ENCODE measurements around the gene RNASE13. TPM values are rescaled to one million over a fixed set of nuclear protein-coding genes. Genes with fewer than 3 reads are reported as not detected.
"Not testable (repeated sequence)": the region's sequence is repeated elsewhere in the genome, so short reads cannot be mapped to it uniquely, and the experiment has no call there.

RNASE13 gene
- total RNA-seq, 1 experiment from 2014 or later = not detected

DNA sequence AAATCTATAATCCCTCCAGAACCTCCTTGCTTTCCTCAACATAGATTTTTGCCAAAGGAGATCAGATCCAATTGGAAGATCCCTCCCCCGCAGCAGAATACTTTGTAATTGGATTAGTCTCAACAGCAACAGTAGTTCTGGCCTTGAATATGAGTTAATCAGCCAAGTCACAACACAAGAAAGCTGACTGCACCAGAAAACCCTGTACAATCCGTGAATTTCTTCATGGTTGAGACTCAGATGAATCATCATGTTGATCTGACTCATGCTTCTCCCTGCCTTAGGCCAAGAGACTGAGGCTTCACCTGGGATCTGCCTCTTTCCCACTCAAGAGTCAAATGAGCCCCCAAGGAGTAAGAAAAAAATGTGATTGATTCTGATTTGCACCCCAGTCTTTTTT is 47.8 kb downstream of the RNASE13 start:
- H2BK120ac ChIP-seq (ENCODE audit: low read depth, low read length, poor library complexity, severe bottlenecking) = no peak overlapping the region
- no CpG with 5 or more reads among the region's 2 CpGs for WGBS (ENCODE audit: extremely low coverage, insufficient read length, low lambda C conversion rate)
- no peak overlapping the region for H4K91ac ChIP-seq (ENCODE audit: insufficient read length, low read depth, low read length)
- no peaks in the 10 kb centered on the region for H3K23me2 ChIP-seq (ENCODE audit: insufficient read length, low read depth, low read length, poor library complexity, severe bottlenecking)
- H2BK15ac ChIP-seq (ENCODE audit: low read depth, low read length) = no peak overlapping the region
- H4K20me1 ChIP-seq (ENCODE audit: control insufficient read depth, insufficient read depth, insufficient read length) = no peaks in the 10 kb centered on the region
- H3K23ac ChIP-seq (ENCODE audit: insufficient read length, low read depth, low read length) = no peak overlapping the region
- peaks cover 2 to 6% (median 5%) of the 10 kb centered on the region in 3 experiments; a peak in 6 of 7 replicates for H3K36me3 Mint-ChIP-seq (ENCODE audit: insufficient read depth in 1 of 3, low read depth in 3 of 3)
- no peak overlapping the region for H3K14ac ChIP-seq (ENCODE audit: insufficient read depth, low read length)
- H2BK12ac ChIP-seq (ENCODE audit: insufficient read length, low read depth, low read length) = no peak overlapping the region
- no peaks in the 10 kb centered on the region for H3K9me3 ChIP-seq (ENCODE audit: control insufficient read depth, low read depth, low read length)
- H3K18ac ChIP-seq (ENCODE audit: insufficient read length, low read depth, low read length) = no peak overlapping the region
- H3K4me1 ChIP-seq (ENCODE audit: insufficient read depth, low read length) = peaks cover 3% of the 10 kb centered on the region
- no peak overlapping the region for H3T11ph ChIP-seq (ENCODE audit: low read length)
- no peaks in the 10 kb centered on the region for H3K79me1 ChIP-seq (ENCODE audit: insufficient read depth, low read depth, low read length, poor library complexity, severe bottlenecking)
- no peak overlapping the region for H2AFZ ChIP-seq (ENCODE audit: low read length)
- no peak overlapping the region for H3K9ac ChIP-seq (ENCODE audit: extremely low read depth, insufficient read length, low read length)
- H2BK5ac ChIP-seq (ENCODE audit: insufficient read length, low read length) = no peak overlapping the region
- H3K27me3 ChIP-seq (ENCODE audit: insufficient read depth, low read length) = 0 out of 2 replicates have a peak, but pooled peaks cover 2% of the 10 kb centered on the region
- H3K9me3 Mint-ChIP-seq = no peaks in the 10 kb centered on the region
- H3K4me2 ChIP-seq (ENCODE audit: insufficient read depth, insufficient read length, low read length) = no peak overlapping the region
- H2BK20ac ChIP-seq (ENCODE audit: low read depth, low read length, poor library complexity, severe bottlenecking) = no peak overlapping the region
- no peaks in the 10 kb centered on the region; the same call in 1 of the 2 replicates for H3K79me2 ChIP-seq (ENCODE audit: insufficient read depth, low read length)
- H2AK5ac ChIP-seq (ENCODE audit: insufficient read length, low read length) = no peak overlapping the region
- TF ChIP-seq, protein P1, sequence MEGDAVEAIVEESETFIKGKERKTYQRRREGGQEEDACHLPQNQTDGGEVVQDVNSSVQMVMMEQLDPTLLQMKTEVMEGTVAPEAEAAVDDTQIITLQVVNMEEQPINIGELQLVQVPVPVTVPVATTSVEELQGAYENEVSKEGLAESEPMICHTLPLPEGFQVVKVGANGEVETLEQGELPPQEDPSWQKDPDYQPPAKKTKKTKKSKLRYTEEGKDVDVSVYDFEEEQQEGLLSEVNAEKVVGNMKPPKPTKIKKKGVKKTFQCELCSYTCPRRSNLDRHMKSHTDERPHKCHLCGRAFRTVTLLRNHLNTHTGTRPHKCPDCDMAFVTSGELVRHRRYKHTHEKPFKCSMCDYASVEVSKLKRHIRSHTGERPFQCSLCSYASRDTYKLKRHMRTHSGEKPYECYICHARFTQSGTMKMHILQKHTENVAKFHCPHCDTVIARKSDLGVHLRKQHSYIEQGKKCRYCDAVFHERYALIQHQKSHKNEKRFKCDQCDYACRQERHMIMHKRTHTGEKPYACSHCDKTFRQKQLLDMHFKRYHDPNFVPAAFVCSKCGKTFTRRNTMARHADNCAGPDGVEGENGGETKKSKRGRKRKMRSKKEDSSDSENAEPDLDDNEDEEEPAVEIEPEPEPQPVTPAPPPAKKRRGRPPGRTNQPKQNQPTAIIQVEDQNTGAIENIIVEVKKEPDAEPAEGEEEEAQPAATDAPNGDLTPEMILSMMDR (conservative IDR thresholded peaks at IDR 0.05) = no peak
- H4K8ac ChIP-seq (replicated peaks; ENCODE audit: insufficient read length, low read depth, low read length) = no peak overlapping the region
- no peak overlapping the region for H3K27ac Mint-ChIP-seq
- H3K4me3 Mint-ChIP-seq = no peak overlapping the region
- peaks cover 9 to 10% of the 10 kb centered on the region in 2 experiments for H3K4me1 Mint-ChIP-seq
- no peak for DNase-seq
- H3K4ac ChIP-seq (ENCODE audit: low read depth, low read length) = no peak overlapping the region
- H3K56ac ChIP-seq (ENCODE audit: insufficient read length, low read depth, low read length) = no peak overlapping the region
- no peak overlapping the region for H3K27ac ChIP-seq (ENCODE audit: insufficient read length, low read depth, low read length)
- H3K27me3 Mint-ChIP-seq (ENCODE audit: low read depth) = peaks cover 9% of the 10 kb centered on the region
- H4K5ac ChIP-seq (ENCODE audit: insufficient read length, low read depth, low read length) = no peak overlapping the region

DNA sequence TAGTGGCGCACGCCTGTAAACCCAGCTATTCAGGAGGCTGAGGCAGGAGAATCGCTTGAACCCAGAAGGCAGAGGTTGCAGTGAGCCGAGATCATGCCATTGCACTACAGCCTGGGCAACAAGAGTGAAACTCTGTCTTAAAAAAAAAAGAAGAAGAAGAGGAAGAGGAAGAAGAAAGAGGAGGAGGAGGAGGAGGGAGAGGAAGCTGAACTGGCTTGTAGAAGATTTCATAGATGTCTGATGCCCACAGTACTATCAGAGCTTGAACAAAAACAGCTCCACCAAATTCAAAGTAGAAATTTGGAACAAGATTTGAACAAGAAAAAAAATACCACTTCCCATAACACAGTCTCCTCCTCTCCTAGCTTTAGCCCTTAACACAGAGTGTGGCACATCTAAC is 49.0 kb downstream of the RNASE13 start:
- H3K4me2 ChIP-seq (ENCODE audit: insufficient read depth, insufficient read length, low read length); H2BK15ac ChIP-seq (ENCODE audit: low read depth, low read length); H2BK5ac ChIP-seq (ENCODE audit: insufficient read length, low read length); H3K27me3 ChIP-seq (ENCODE audit: insufficient read depth, low read length); H4K5ac ChIP-seq (ENCODE audit: insufficient read length, low read depth, low read length); H3K4me3 Mint-ChIP-seq; H2BK12ac ChIP-seq (ENCODE audit: insufficient read length, low read depth, low read length); H4K91ac ChIP-seq (ENCODE audit: insufficient read length, low read depth, low read length); H2BK120ac ChIP-seq (ENCODE audit: low read depth, low read length, poor library complexity, severe bottlenecking); H3K9me3 Mint-ChIP-seq; H3K18ac ChIP-seq (ENCODE audit: insufficient read length, low read depth, low read length); H4K8ac ChIP-seq (replicated peaks; ENCODE audit: insufficient read length, low read depth, low read length); H3K27ac Mint-ChIP-seq; H3K27ac ChIP-seq (ENCODE audit: insufficient read length, low read depth, low read length); H3K27me3 Mint-ChIP-seq (ENCODE audit: low read depth); H3K4me1 Mint-ChIP-seq; H2AFZ ChIP-seq (ENCODE audit: low read length); H3K4ac ChIP-seq (ENCODE audit: low read depth, low read length); H3K9me3 ChIP-seq (ENCODE audit: control insufficient read depth, low read depth, low read length); H4K20me1 ChIP-seq (ENCODE audit: control insufficient read depth, insufficient read depth, insufficient read length); H3K9ac ChIP-seq (ENCODE audit: extremely low read depth, insufficient read length, low read length); DNase-seq; H3T11ph ChIP-seq (ENCODE audit: low read length); H2AK5ac ChIP-seq (ENCODE audit: insufficient read length, low read length); H3K56ac ChIP-seq (ENCODE audit: insufficient read length, low read depth, low read length); H3K23ac ChIP-seq (ENCODE audit: insufficient read length, low read depth, low read length); H3K79me2 ChIP-seq (ENCODE audit: insufficient read depth, low read length); H3K79me1 ChIP-seq (ENCODE audit: insufficient read depth, low read depth, low read length, poor library complexity, severe bottlenecking); H2BK20ac ChIP-seq (ENCODE audit: low read depth, low read length, poor library complexity, severe bottlenecking); H3K23me2 ChIP-seq (ENCODE audit: insufficient read length, low read depth, low read length, poor library complexity, severe bottlenecking); H3K4me1 ChIP-seq (ENCODE audit: insufficient read depth, low read length); H3K36me3 Mint-ChIP-seq (ENCODE audit: insufficient read depth in 1 of 3, low read depth in 3 of 3); H3K14ac ChIP-seq (ENCODE audit: insufficient read depth, low read length): not testable (repeated sequence)
- no CpG with 5 or more reads among the region's 4 CpGs for WGBS (ENCODE audit: extremely low coverage, insufficient read length, low lambda C conversion rate)
